Lower lobe of right lung (tissue), 2 donors: ENCODE results near the gene ADAP1. TPM values are rescaled to one million over a fixed set of nuclear protein-coding genes. Genes with fewer than 3 reads are reported as not detected.

Experiments
- ATAC-seq, 2 donors: fragments of 200-7000 bp; cut with Tn5 transposase; one replicate each; pipeline ENCODE4 v1.9.1; 2020 to 2022; ENCODE audit warnings: mild to moderate bottlenecking in 2 of 2, moderate library complexity in 2 of 2
- DNase-seq: peaks from one replicate; pipeline ENCODE4 v3.0.0-alpha.2; 2020
- H3K27ac ChIP-seq: fragments of 200-600 bp; one replicate; pipeline ENCODE4 v1.8.0; 2022
- H3K27me3 ChIP-seq: fragments of 200-600 bp; one replicate; pipeline ENCODE4 v1.8.0; 2022; ENCODE audit warnings: low read depth
- H3K36me3 ChIP-seq: fragments of 200-600 bp; one replicate; pipeline ENCODE4 v1.8.0; 2022; ENCODE audit warnings: mild to moderate bottlenecking
- H3K4me1 ChIP-seq: fragments of 200-600 bp; one replicate; pipeline ENCODE4 v1.8.0; 2022
- H3K4me3 ChIP-seq: fragments of 200-600 bp; one replicate; pipeline ENCODE4 v1.8.0; 2022; ENCODE audit warnings: mild to moderate bottlenecking
- H3K9me3 ChIP-seq: fragments of 200-600 bp; one replicate; pipeline ENCODE4 v1.8.0; 2022
- CTCF ChIP-seq: fragments of 200-600 bp; IDR thresholded peaks from one replicate; pipeline ENCODE4 v1.8.0; 2022; ENCODE audit warnings: antibody characterized with exemption, mild to moderate bottlenecking
- intact Hi-C: fragments of 100-400 bp; cut with DNase I; formaldehyde crosslinking; loops from one replicate; pipeline ENCODE4 v1.11.0; 2022
- total RNA-seq: library from RNA; stranded (reverse); fragmentation: NEBNext Ultra II Directional; extraction: Animal tissue kit (Norgen Biotek cat#: 25700); gene quantifications from one replicate; pipeline ENCODE4 v1.2.1, GENCODE V29; 2021
- donor health status: DM: no; HTN: yes; CAD: no; lungs with severe emphysema.

Gene ADAP1
- total RNA-seq, 1 donor from 2014 or later = 33.9 TPM

GRCh38 chr7:992709-993607, 38.5 kb upstream of the ADAP1 start:
- Histone ChIP-seq H3K27me3 (peaks cover 12% of the 10 kb centered on the region), H3K9me3 (no peaks in the 10 kb centered on the region), H3K4me3 (no peak overlapping the region), H3K4me1 (peaks cover 18% of the 10 kb centered on the region), H3K36me3 (peaks cover 14% of the 10 kb centered on the region), H3K27ac (no peak overlapping the region)
- intact Hi-C loops = loop anchor here (5.0 kb wide), 1 partner anchor 69 kb away; no protein-coding TSS in a partner anchor
- peak; percentile 96 for DNase-seq
- TF ChIP-seq CTCF = peak; percentile 100
- ATAC-seq = peak; percentile 97

- Histone ChIP-seq H3K36me3 (peaks cover 9% of the 10 kb centered on the region), H3K9me3 (no peaks in the 10 kb centered on the region), H3K27ac (no peak overlapping the region), H3K27me3 (peaks cover 21% of the 10 kb centered on the region), H3K4me1 (peaks cover 18% of the 10 kb centered on the region), H3K4me3 (no peak overlapping the region)
- ATAC-seq (no peak), DNase-seq (no peak)
- TF ChIP-seq CTCF = no peak
- intact Hi-C loops = loop anchor here (5.0 kb wide), 1 partner anchor 70 kb away; no protein-coding TSS in a partner anchor
These were observed 37.5 kb upstream of the ADAP1 start for GRCh38 chr7:991729-992656.

- H3K9me3 ChIP-seq = no peaks in the 10 kb centered on the region
- peaks cover under 1% of the 10 kb centered on the region for H3K36me3 ChIP-seq
- no peak overlapping the region for H3K27ac ChIP-seq
- H3K4me1 ChIP-seq = peaks cover 18% of the 10 kb centered on the region
- H3K4me3 ChIP-seq = no peak overlapping the region
- TF ChIP-seq CTCF = no peak
- ATAC-seq = no peak
- DNase-seq = no peak
- H3K27me3 ChIP-seq = peaks cover 30% of the 10 kb centered on the region
- intact Hi-C loops = loop anchor here (5.0 kb wide), 1 partner anchor 71 kb away; no protein-coding TSS in a partner anchor
These were observed 36.7 kb upstream of the ADAP1 start for GRCh38 chr7:990933-991728.

GRCh38 chr7:990352-990932, 36.0 kb upstream of the ADAP1 start:
- H3K36me3 ChIP-seq = no peaks in the 10 kb centered on the region
- H3K4me1 ChIP-seq = peaks cover 18% of the 10 kb centered on the region
- H3K9me3 ChIP-seq = no peaks in the 10 kb centered on the region
- intact Hi-C loops = loop anchor here (5.0 kb wide), 1 partner anchor 72 kb away; no protein-coding TSS in a partner anchor
- H3K4me3 ChIP-seq = no peak overlapping the region
- no peak overlapping the region for H3K27ac ChIP-seq
- DNase-seq (no peak), ATAC-seq (no peak)
- H3K27me3 ChIP-seq = peaks cover 37% of the 10 kb centered on the region
- no peak for TF ChIP-seq CTCF
